ENCODE results near the gene SNX2. TPM values are rescaled to one million over a fixed set of nuclear protein-coding genes. Genes with fewer than 3 reads are reported as not detected.

The SNX2 gene
- total RNA-seq, 2 experiments from 2014 or later = 46.0 to 46.5 TPM

DNA sequence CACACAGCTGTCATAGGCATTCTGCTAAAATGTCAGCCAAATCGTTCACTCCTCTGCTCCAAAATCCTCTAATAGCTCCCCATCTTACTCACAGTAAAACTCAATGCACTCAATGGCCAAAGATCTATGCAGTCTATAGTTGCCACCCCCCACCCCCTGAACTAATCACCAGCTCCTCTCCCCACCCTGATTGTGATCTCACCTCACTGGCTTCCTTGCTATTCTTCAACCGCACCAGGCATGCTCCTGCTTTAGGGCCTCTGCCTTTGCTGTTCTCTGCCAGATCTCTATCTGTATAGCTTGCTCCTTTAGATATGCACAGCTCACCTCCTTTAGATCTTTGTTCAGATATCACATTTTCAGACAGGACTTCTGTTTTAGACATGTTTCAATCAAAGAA lies 33.2 kb upstream of the SNX2 start:
- H3K4me1 Mint-ChIP-seq (ENCODE audit: low read depth) = no peaks in the 10 kb centered on the region
- no peaks in the 10 kb centered on the region for H3K27me3 Mint-ChIP-seq
- H3K4me3 Mint-ChIP-seq = no peak overlapping the region
- Histone ChIP-seq H3K36me3 (ENCODE audit: insufficient read depth, low read length) (no peaks in the 10 kb centered on the region), H3K4me3 (ENCODE audit: low read length) (no peak overlapping the region), H3K4me1 (ENCODE audit: insufficient read depth, low read length) (no peaks in the 10 kb centered on the region), H3K27me3 (ENCODE audit: control insufficient read depth in 1 of 2, insufficient read depth in 2 of 2, low read length in 2 of 2) (no peaks in the 10 kb centered on the region), H3K27ac (ENCODE audit: low read depth in 1 of 2, low read length in 2 of 2) (no peak overlapping the region), H3K9me3 (ENCODE audit: control insufficient read depth in 1 of 2, insufficient read depth in 1 of 2, low read length in 2 of 2) (no peaks in the 10 kb centered on the region)
- TF ChIP-seq, protein P1, sequence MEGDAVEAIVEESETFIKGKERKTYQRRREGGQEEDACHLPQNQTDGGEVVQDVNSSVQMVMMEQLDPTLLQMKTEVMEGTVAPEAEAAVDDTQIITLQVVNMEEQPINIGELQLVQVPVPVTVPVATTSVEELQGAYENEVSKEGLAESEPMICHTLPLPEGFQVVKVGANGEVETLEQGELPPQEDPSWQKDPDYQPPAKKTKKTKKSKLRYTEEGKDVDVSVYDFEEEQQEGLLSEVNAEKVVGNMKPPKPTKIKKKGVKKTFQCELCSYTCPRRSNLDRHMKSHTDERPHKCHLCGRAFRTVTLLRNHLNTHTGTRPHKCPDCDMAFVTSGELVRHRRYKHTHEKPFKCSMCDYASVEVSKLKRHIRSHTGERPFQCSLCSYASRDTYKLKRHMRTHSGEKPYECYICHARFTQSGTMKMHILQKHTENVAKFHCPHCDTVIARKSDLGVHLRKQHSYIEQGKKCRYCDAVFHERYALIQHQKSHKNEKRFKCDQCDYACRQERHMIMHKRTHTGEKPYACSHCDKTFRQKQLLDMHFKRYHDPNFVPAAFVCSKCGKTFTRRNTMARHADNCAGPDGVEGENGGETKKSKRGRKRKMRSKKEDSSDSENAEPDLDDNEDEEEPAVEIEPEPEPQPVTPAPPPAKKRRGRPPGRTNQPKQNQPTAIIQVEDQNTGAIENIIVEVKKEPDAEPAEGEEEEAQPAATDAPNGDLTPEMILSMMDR (IDR thresholded peaks at IDR 0.05) = no peak
- ChIA-PET CTCF (interaction anchor here (1.4 kb wide), 1 partner anchor 17 kb away, joined by 3 read pairs; no protein-coding TSS in a partner anchor), POLR2A (no interaction called here)
- intact Hi-C loops (cut with DNase I, micrococcal nuclease) = no loop called here
- ATAC-seq (ENCODE audit: poor library complexity) (no peak), DNase-seq (no peak)
- H3K36me3 Mint-ChIP-seq (ENCODE audit: low read depth) = no peaks in the 10 kb centered on the region
- no peaks in the 10 kb centered on the region for H3K9me3 Mint-ChIP-seq
- H3K27ac Mint-ChIP-seq = no peak overlapping the region

DNA sequence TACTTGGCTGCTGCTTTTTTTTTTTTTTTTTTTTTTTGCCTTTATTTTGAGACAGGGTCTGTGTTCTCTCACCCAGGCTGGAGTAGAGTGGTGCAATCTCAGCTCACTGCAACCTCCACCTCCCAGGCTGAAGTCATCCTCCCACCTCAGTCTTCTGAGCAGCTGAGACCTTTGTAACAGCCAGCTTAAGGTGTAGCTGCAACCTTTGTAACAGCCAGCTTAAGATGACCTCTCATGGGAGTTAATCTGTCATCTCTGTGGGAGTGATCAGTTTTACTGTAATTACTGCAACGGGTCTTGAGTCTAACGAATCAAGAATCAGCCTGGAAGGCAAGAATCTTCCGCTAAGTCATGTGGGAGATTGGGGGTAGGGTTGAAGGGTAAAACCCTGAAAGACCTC lies 31.6 kb upstream of the SNX2 start:
- ChIA-PET POLR2A (no interaction called here), CTCF (interaction anchor here (1.0 kb wide), 1 partner anchor 12 kb away, joined by 3 read pairs; no protein-coding TSS in a partner anchor)
- H3K4me1 Mint-ChIP-seq (ENCODE audit: low read depth) = no peaks in the 10 kb centered on the region
- Histone ChIP-seq H3K9me3 (ENCODE audit: control insufficient read depth in 1 of 2, insufficient read depth in 1 of 2, low read length in 2 of 2) (no peaks in the 10 kb centered on the region), H3K4me3 (ENCODE audit: low read length) (no peak overlapping the region), H3K27ac (ENCODE audit: low read depth in 1 of 2, low read length in 2 of 2) (no peak overlapping the region), H3K4me1 (ENCODE audit: insufficient read depth, low read length) (no peaks in the 10 kb centered on the region), H3K36me3 (ENCODE audit: insufficient read depth, low read length) (no peaks in the 10 kb centered on the region), H3K27me3 (ENCODE audit: control insufficient read depth in 1 of 2, insufficient read depth in 2 of 2, low read length in 2 of 2) (no peaks in the 10 kb centered on the region)
- ATAC-seq (ENCODE audit: poor library complexity) = no peak
- H3K36me3 Mint-ChIP-seq (ENCODE audit: low read depth) = no peaks in the 10 kb centered on the region
- no peaks in the 10 kb centered on the region for H3K9me3 Mint-ChIP-seq
- intact Hi-C loops (cut with DNase I, micrococcal nuclease) = no loop called here
- no peak overlapping the region for H3K4me3 Mint-ChIP-seq
- no peak for DNase-seq
- no peaks in the 10 kb centered on the region for H3K27me3 Mint-ChIP-seq
- no peak overlapping the region for H3K27ac Mint-ChIP-seq
- TF ChIP-seq, protein P1 (IDR thresholded peaks at IDR 0.05) = no peak

GRCh38 chr5:122745597-122745996 lies 29.3 kb upstream of the SNX2 start:
- Mint-ChIP-seq H3K9me3 (no peaks in the 10 kb centered on the region), H3K4me1 (ENCODE audit: low read depth) (no peaks in the 10 kb centered on the region), H3K27me3 (peaks cover 2% of the 10 kb centered on the region), H3K4me3 (no peak overlapping the region), H3K36me3 (ENCODE audit: low read depth) (no peaks in the 10 kb centered on the region), H3K27ac (no peak overlapping the region)
- no peaks in the 10 kb centered on the region for H3K4me1 ChIP-seq (ENCODE audit: insufficient read depth, low read length)
- intact Hi-C loops (cut with DNase I, micrococcal nuclease) = no loop called here
- no peaks in the 10 kb centered on the region for H3K27me3 ChIP-seq (ENCODE audit: control insufficient read depth in 1 of 2, insufficient read depth in 2 of 2, low read length in 2 of 2)
- H3K9me3 ChIP-seq (ENCODE audit: control insufficient read depth in 1 of 2, insufficient read depth in 1 of 2, low read length in 2 of 2) = no peaks in the 10 kb centered on the region
- POLR2A ChIA-PET = no interaction called here
- DNase-seq (no peak), ATAC-seq (ENCODE audit: poor library complexity) (no peak)
- CTCF ChIA-PET = no interaction called here
- H3K27ac ChIP-seq (ENCODE audit: low read depth in 1 of 2, low read length in 2 of 2) = no peak overlapping the region
- TF ChIP-seq, protein P1 (IDR thresholded peaks at IDR 0.05) = no peak
- H3K4me3 ChIP-seq (ENCODE audit: low read length) = no peak overlapping the region
- no peaks in the 10 kb centered on the region for H3K36me3 ChIP-seq (ENCODE audit: insufficient read depth, low read length)

Measured in CD4-positive, alpha-beta T cell (primary cell).